Measurements from ENCODE around the gene TENM3.

Gene TENM3

DNA sequence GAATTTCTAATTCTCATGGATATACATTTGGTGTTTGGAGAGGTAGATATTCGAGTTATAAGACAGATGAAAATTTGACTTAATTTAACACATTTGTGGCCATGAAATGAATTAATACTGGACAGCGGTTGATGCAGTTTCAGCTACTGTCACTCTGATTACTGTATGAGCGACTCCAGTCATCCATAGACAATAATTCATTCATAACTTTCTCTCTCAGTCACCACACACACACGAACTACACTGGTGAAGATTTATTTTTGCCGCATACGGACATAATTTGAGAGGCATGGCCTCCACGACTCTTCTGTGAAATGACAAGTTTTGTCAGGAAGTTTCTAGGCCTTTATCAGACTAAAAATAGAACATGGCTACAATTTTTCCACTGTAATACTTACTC is 177.0 kb downstream of the TENM3 start:
- H3K9me3 ChIP-seq (ENCODE audit: severe bottlenecking) = no peaks in the 10 kb centered on the region
- H3K27me3 ChIP-seq (ENCODE audit: insufficient read depth, poor library complexity, severe bottlenecking) = no peaks in the 10 kb centered on the region
- no peak overlapping the region for H3K27ac ChIP-seq (ENCODE audit: poor library complexity, severe bottlenecking)
- no peak overlapping the region for H3K4me3 ChIP-seq (ENCODE audit: severe bottlenecking)
- no peaks in the 10 kb centered on the region for H3K36me3 ChIP-seq (ENCODE audit: low read depth)
- TF ChIP-seq, protein P1, sequence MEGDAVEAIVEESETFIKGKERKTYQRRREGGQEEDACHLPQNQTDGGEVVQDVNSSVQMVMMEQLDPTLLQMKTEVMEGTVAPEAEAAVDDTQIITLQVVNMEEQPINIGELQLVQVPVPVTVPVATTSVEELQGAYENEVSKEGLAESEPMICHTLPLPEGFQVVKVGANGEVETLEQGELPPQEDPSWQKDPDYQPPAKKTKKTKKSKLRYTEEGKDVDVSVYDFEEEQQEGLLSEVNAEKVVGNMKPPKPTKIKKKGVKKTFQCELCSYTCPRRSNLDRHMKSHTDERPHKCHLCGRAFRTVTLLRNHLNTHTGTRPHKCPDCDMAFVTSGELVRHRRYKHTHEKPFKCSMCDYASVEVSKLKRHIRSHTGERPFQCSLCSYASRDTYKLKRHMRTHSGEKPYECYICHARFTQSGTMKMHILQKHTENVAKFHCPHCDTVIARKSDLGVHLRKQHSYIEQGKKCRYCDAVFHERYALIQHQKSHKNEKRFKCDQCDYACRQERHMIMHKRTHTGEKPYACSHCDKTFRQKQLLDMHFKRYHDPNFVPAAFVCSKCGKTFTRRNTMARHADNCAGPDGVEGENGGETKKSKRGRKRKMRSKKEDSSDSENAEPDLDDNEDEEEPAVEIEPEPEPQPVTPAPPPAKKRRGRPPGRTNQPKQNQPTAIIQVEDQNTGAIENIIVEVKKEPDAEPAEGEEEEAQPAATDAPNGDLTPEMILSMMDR (IDR thresholded peaks at IDR 0.05; ENCODE audit: poor library complexity, severe bottlenecking) = no peak
- ATAC-seq (ENCODE audit: low read depth) = no peak
- DNase-seq (ENCODE audit: low spot score) = no peak
- H3K4me1 ChIP-seq (ENCODE audit: insufficient read depth, poor library complexity, severe bottlenecking) = no peaks in the 10 kb centered on the region

DNA sequence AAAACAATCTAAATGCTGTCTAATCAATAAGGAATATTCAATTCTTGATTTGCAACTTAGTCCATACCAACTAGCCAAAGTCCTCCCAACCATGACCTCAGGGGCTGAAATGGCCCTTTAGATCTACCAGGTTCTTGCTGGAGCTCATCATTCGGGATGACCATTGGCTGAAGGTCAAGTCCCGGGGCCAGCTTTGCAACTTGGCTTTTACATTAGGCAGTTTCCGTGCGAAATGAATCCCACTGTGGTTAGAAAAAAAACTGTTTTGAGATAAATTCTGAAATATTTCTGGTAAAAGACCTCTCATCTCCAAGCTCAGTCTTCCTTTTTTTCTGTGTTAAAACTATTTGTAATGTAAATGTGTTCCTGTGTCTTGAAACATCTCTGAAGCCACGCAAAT is 178.6 kb downstream of the TENM3 start:
- H3K27me3 ChIP-seq (ENCODE audit: insufficient read depth, poor library complexity, severe bottlenecking) = no peaks in the 10 kb centered on the region
- TF ChIP-seq, protein P1 (IDR thresholded peaks at IDR 0.05; ENCODE audit: poor library complexity, severe bottlenecking) = no peak
- no peaks in the 10 kb centered on the region for H3K9me3 ChIP-seq (ENCODE audit: severe bottlenecking)
- ATAC-seq (ENCODE audit: low read depth) (no peak), DNase-seq (ENCODE audit: low spot score) (no peak)
- H3K4me1 ChIP-seq (ENCODE audit: insufficient read depth, poor library complexity, severe bottlenecking) = no peaks in the 10 kb centered on the region
- H3K27ac ChIP-seq (ENCODE audit: poor library complexity, severe bottlenecking) = no peak overlapping the region
- H3K36me3 ChIP-seq (ENCODE audit: low read depth) = no peaks in the 10 kb centered on the region
- H3K4me3 ChIP-seq (ENCODE audit: severe bottlenecking) = no peak overlapping the region

DNA sequence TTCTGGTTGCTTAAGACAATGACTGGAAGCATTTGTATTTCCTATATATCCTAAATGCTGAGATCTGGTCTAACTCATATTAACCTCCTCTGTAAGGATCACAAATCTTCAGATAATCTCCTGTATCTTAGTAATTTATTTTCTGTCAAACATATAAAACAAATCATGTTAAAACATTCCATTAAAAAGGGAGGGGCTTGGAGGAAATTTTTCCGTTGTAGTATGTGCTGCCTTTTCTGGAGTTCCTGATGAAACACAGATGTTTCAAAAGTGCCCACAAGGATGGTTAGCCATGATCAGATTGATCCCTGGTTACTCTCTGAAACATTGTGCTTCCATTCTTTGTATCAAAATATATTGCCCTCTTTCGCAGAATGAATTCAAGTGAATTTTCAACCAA is 182.1 kb downstream of the TENM3 start:
- ATAC-seq (ENCODE audit: low read depth) (no peak), DNase-seq (ENCODE audit: low spot score) (no peak)
- Histone ChIP-seq H3K4me3 (ENCODE audit: severe bottlenecking) (no peak overlapping the region), H3K9me3 (ENCODE audit: severe bottlenecking) (no peaks in the 10 kb centered on the region), H3K27ac (ENCODE audit: poor library complexity, severe bottlenecking) (no peak overlapping the region), H3K4me1 (ENCODE audit: insufficient read depth, poor library complexity, severe bottlenecking) (no peaks in the 10 kb centered on the region), H3K36me3 (ENCODE audit: low read depth) (no peaks in the 10 kb centered on the region), H3K27me3 (ENCODE audit: insufficient read depth, poor library complexity, severe bottlenecking) (no peaks in the 10 kb centered on the region)
- TF ChIP-seq, protein P1 (IDR thresholded peaks at IDR 0.05; ENCODE audit: poor library complexity, severe bottlenecking) = no peak

DNA sequence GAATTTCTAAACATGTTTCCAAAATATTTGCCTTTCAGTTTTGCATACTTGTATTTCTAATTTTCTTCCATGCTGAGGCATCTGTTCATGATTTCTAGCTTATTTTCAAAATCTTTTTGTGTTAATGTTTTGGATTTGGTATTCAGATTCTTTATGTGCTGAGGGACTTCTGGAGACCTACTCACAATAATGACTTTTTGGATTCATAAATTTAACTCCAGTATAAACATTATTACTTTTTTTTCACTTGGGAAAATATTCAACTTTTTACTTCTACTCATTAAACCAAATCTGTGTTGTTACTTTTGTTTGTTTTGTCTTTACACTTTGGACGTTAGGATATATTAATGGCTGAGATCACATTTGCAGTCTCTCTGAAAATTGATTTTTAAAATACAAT is 183.7 kb downstream of the TENM3 start:
- no peak for ATAC-seq (ENCODE audit: low read depth)
- H3K27me3 ChIP-seq (ENCODE audit: insufficient read depth, poor library complexity, severe bottlenecking) = no peaks in the 10 kb centered on the region
- DNase-seq (ENCODE audit: low spot score) = no peak
- H3K4me3 ChIP-seq (ENCODE audit: severe bottlenecking) = no peak overlapping the region
- TF ChIP-seq, protein P1 (IDR thresholded peaks at IDR 0.05; ENCODE audit: poor library complexity, severe bottlenecking) = no peak
- no peaks in the 10 kb centered on the region for H3K9me3 ChIP-seq (ENCODE audit: severe bottlenecking)
- H3K4me1 ChIP-seq (ENCODE audit: insufficient read depth, poor library complexity, severe bottlenecking) = no peaks in the 10 kb centered on the region
- H3K27ac ChIP-seq (ENCODE audit: poor library complexity, severe bottlenecking) = no peak overlapping the region
- no peaks in the 10 kb centered on the region for H3K36me3 ChIP-seq (ENCODE audit: low read depth)

DNA sequence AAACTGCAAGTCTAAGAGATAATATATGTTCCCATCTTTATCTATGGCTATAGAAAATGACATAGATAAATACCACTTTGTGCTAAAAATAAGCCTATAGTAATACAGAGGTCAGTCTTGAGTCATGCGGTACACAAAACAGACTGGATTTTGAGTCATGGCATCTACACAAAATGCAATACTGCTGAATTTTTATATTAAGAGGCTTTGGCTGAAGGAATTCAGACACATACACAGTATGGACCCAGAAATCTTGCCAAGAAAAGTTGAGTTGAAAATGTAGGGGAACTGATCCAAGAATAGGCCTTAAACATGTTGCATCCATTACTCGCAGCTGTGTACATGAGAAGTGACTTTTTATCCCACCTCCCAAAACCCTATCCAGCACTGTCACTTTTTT is 184.4 kb downstream of the TENM3 start:
- no peak overlapping the region for H3K4me3 ChIP-seq (ENCODE audit: severe bottlenecking)
- H3K27ac ChIP-seq (ENCODE audit: poor library complexity, severe bottlenecking) = no peak overlapping the region
- H3K4me1 ChIP-seq (ENCODE audit: insufficient read depth, poor library complexity, severe bottlenecking) = no peaks in the 10 kb centered on the region
- no peaks in the 10 kb centered on the region for H3K36me3 ChIP-seq (ENCODE audit: low read depth)
- DNase-seq (ENCODE audit: low spot score) (no peak), ATAC-seq (ENCODE audit: low read depth) (no peak)
- TF ChIP-seq, protein P1 (IDR thresholded peaks at IDR 0.05; ENCODE audit: poor library complexity, severe bottlenecking) = no peak
- H3K9me3 ChIP-seq (ENCODE audit: severe bottlenecking) = no peaks in the 10 kb centered on the region
- H3K27me3 ChIP-seq (ENCODE audit: insufficient read depth, poor library complexity, severe bottlenecking) = no peaks in the 10 kb centered on the region

Measured in RWPE2 (cell line).